K562 (cell line): Measurements from ENCODE around the gene TTC4. TPM values are rescaled to one million over a fixed set of nuclear protein-coding genes. Genes with fewer than 3 reads are reported as not detected.

Experiments used
- ATAC-seq: fragments of 200-7000 bp; cut with Tn5 transposase; 3 replicates; pipeline ENCODE4 v1.9.1; 2020; ENCODE audit warnings: moderate library complexity
- BruUV-seq: library from RNA; stranded (reverse); fragments of 400-500 nt; replicated peaks from 2 replicates; lab custom pipeline; 2021; lab: Mats Ljungman, UMichigan
- CTCF ChIA-PET: fragments of 300-600 bp; formaldehyde crosslinking; extraction: SDS; loops from one replicate; lab custom pipeline; 2021; ENCODE audit warnings: low intra/inter-chr PET ratio; lab: Yijun Ruan, JAX
- POLR2A ChIA-PET: fragments of 300-600, 350-650 bp; sonication (Branson Sonifier 250); formaldehyde crosslinking; extraction: SDS; loops from one replicate; lab custom pipeline; 2021; ENCODE audit warnings: antibody characterized with exemption, inconsistent platforms; lab: Yijun Ruan, JAX
- DNase-seq, 4 experiments: peaks; one replicate each; pipeline versions ENCODE4 v3.0.0 to v3.0.0-alpha.2; 2011 to 2018; ENCODE audit warnings: low spot score in 3 of 4, mixed read lengths in 3 of 4; ENCODE audit errors: extremely low read depth in 1 of 4
- FAIRE-seq: peaks from 2 replicates; lab custom pipeline; 2011; peaks lifted over from hg19 to GRCh38; lab: Jason Lieb, UNC
- H2AFZ ChIP-seq: 2 replicates; pipeline ENCODE4 v1.6.0; 2011; ENCODE audit warnings: low read depth, low read length, control low read depth, inconsistent platforms
- H3K27ac ChIP-seq: fragments of 200-600 bp; 3 replicates; pipeline ENCODE4 v1.8.0; 2011; ENCODE audit warnings: low read depth, mild to moderate bottlenecking, control low read depth, inconsistent platforms, low read length, moderate library complexity, mixed read lengths; ENCODE audit errors: extremely low read depth
- H3K27me3 ChIP-seq, 2 experiments: fragments of 300-600 bp in 1 of 2; 2 replicates in 1 of 2; 3 replicates in 1 of 2; pipeline versions ENCODE4 v1.6.0 to v1.8.0; 2011; ENCODE audit warnings: inconsistent platforms in 2 of 2, low read length in 2 of 2, mild to moderate bottlenecking in 1 of 2, mixed read lengths in 1 of 2, moderate library complexity in 1 of 2; ENCODE audit not compliant: control insufficient read depth in 2 of 2, insufficient read depth in 2 of 2
- H3K36me3 ChIP-seq: fragments of 300-600 bp; 3 replicates; pipeline ENCODE4 v1.8.0; 2011; ENCODE audit warnings: mild to moderate bottlenecking, low read length, inconsistent platforms; ENCODE audit not compliant: control insufficient read depth, insufficient read depth
- H3K4me1 ChIP-seq, 2 experiments: fragments of 200-600 bp in 1 of 2; replicated peaks in 1 of 2; 2 replicates in 1 of 2; 3 replicates in 1 of 2; pipeline versions ENCODE4 v1.5.1 to v1.8.0; 2011; ENCODE audit warnings: inconsistent platforms in 2 of 2, low read length in 2 of 2, mild to moderate bottlenecking in 1 of 2, mixed read lengths in 1 of 2, moderate library complexity in 1 of 2; ENCODE audit not compliant: control insufficient read depth in 2 of 2, insufficient read depth in 2 of 2
- H3K4me2 ChIP-seq: 2 replicates; pipeline ENCODE4 v1.6.1; 2011; ENCODE audit warnings: low read length, control low read depth, inconsistent platforms, mixed read lengths; ENCODE audit not compliant: insufficient read depth
- H3K4me3 ChIP-seq: fragments of 200-600 bp; sonication (generic), shearing (Covaris generic); 2 replicates; pipeline ENCODE4 v1.5.1; 2016; ENCODE audit warnings: control low read depth, inconsistent platforms
- H3K79me2 ChIP-seq: fragments of 200-600 bp; 3 replicates; pipeline ENCODE4 v1.8.0; 2011; ENCODE audit warnings: low read length, inconsistent platforms; ENCODE audit not compliant: control insufficient read depth, insufficient read depth
- H3K9ac ChIP-seq, 2 experiments: 2 replicates each; pipeline versions ENCODE4 v1.6.0 to v1.6.1; 2011; ENCODE audit warnings: low read depth in 2 of 2, low read length in 2 of 2, control low read depth in 1 of 2, inconsistent platforms in 1 of 2, mild to moderate bottlenecking in 1 of 2, mixed read lengths in 1 of 2; ENCODE audit not compliant: insufficient read depth in 1 of 2
- H3K9me1 ChIP-seq: one replicate; pipeline ENCODE4 v1.6.0; 2011; ENCODE audit warnings: inconsistent platforms, mild to moderate bottlenecking, low read length, moderate library complexity; ENCODE audit not compliant: control insufficient read depth, insufficient read depth
- H3K9me3 ChIP-seq: replicated peaks from 2 replicates; pipeline ENCODE4 v1.5.1; 2011; ENCODE audit warnings: low read depth, low read length, inconsistent platforms; ENCODE audit not compliant: control insufficient read depth, insufficient read depth
- H4K20me1 ChIP-seq: replicated peaks from 2 replicates; pipeline ENCODE4 v1.6.1; 2011; ENCODE audit warnings: low read length, inconsistent platforms, mixed read lengths; ENCODE audit not compliant: control insufficient read depth, insufficient read depth
- ADNP ChIP-seq: fragments of 200-800 bp; sonication (Bioruptor generic); IDR thresholded peaks from 2 replicates; pipeline ENCODE4 v1.6.1; 2016; ENCODE audit warnings: missing genetic modification characterization, missing compliant biosample characterization
- CTCF ChIP-seq, 3 experiments: IDR thresholded peaks in 2 of 3; conservative IDR thresholded peaks in 1 of 3; 2 replicates each; pipeline ENCODE4 v1.5.1; 2011 to 2012; ENCODE audit warnings: low read length in 3 of 3, mild to moderate bottlenecking in 3 of 3, control low read depth in 2 of 3, improper control_type of control experiment in 1 of 3, inconsistent platforms in 1 of 3, low read depth in 1 of 3, mixed read lengths in 1 of 3, moderate library complexity in 1 of 3; ENCODE audit not compliant: insufficient read depth in 2 of 3
- ETS2 ChIP-seq: IDR thresholded peaks from 2 replicates; pipeline ENCODE4 v1.6.1; 2016; ENCODE audit warnings: borderline replicate concordance, missing genetic modification characterization, mild to moderate bottlenecking, moderate library complexity, missing compliant biosample characterization; ENCODE audit not compliant: poor library complexity, severe bottlenecking
- HNRNPH1 ChIP-seq: fragments of 200-400 bp; formaldehyde crosslinking; optimal IDR thresholded peaks from 2 replicates; pipeline ENCODE3; 2017; ENCODE audit warnings: low read depth, mild to moderate bottlenecking, low read length, moderate library complexity
- ILK ChIP-seq: fragments of 450-650 bp; IDR thresholded peaks from 2 replicates; pipeline ENCODE4 v1.6.1; 2016; ENCODE audit warnings: missing genetic modification characterization, low read depth, mild to moderate bottlenecking, missing compliant biosample characterization, moderate library complexity, borderline replicate concordance
- NR2F6 ChIP-seq: fragments of 450-650 bp; formaldehyde crosslinking; IDR thresholded peaks from 2 replicates; pipeline ENCODE4 v1.4.0; 2020; ENCODE audit warnings: mild to moderate bottlenecking
- ZEB2 ChIP-seq: fragments of 450-650 bp; IDR thresholded peaks from 2 replicates; pipeline ENCODE4 v1.6.1; 2016
- WGBS: fragments of 100-300 bp; shearing (Covaris generic); methylation state at CpG from one replicate; pipeline ENCODE4 v1.1.6; 2016; ENCODE audit warnings: low coverage, mixed read lengths; ENCODE audit not compliant: insufficient coverage; ENCODE audit errors: missing lambda C conversion rate; 5-methylcytosine and 5-hydroxymethylcytosine counted together
- in situ Hi-C: fragments of 300-500 bp; cut with MboI; formaldehyde crosslinking; loops from 4 replicates; pipeline ENCODE4 v1.15.0; 2018; ENCODE audit warnings: inconsistent platforms, mixed read lengths
- intact Hi-C: fragments of 100-400 bp; cut with micrococcal nuclease; formaldehyde crosslinking; loops from 2 replicates; pipeline ENCODE4 v1.14.2; 2022
- polyA plus RNA-seq, 8 experiments: library from polyadenylated mRNA; depleted of rRNA in 4 of 8; stranded (reverse) in 5 of 8; unstranded in 3 of 8; fragments of >200 nt; fragmentation: Nextera tagmentation in 2 of 8; fragmentation: Illumina TruSeq in 1 of 8; extraction: Ambion mirVana in 2 of 8; extraction: Trizol in 1 of 8; gene quantifications; 2 replicates each; pipeline versions ENCODE4 v1.2.1 to v1.2.3, GENCODE V29; 2011 to 2014; ENCODE audit warnings: inconsistent platforms in 1 of 8, missing spikeins in 1 of 8
- total RNA-seq, 7 experiments: library from RNA; depleted of rRNA in 6 of 7; stranded (reverse); fragments of >200 nt in 6 of 7; fragmentation: Illumina TruSeq in 2 of 7; extraction: Trizol in 2 of 7; gene quantifications; 2 replicates each; pipeline versions ENCODE4 v1.2.1 to v1.2.3, GENCODE V29; 2011 to 2021; ENCODE audit warnings: low replicate concordance in 1 of 7
- TF ChIP-seq, protein P1 (sequence below): fragments of 200-800 bp; sonication (Bioruptor generic); IDR thresholded peaks from 2 replicates; pipeline ENCODE4 v1.6.1; 2016; ENCODE audit warnings: missing genetic modification characterization, missing compliant biosample characterization
- TF ChIP-seq, protein P2 (sequence below): sonication (generic); formaldehyde crosslinking; IDR thresholded peaks from 2 replicates; pipeline ENCODE4 v1.8.1; 2023; ENCODE audit warnings: mild to moderate bottlenecking, missing genetic modification reagents

The TTC4 gene
- total and polyA plus RNA-seq, 9 of the 15 experiments (the other 6 are each of a cell fraction or from before 2014, with no cell fraction given) = 36.3 to 111 (median 54.1) TPM

- TF ChIP-seq ADNP (tag) = no peak
Measured at GRCh38 chr1:54754486-54755285, 39.0 kb downstream of the TTC4 start (continued).

GRCh38 chr1:54757833-54758232 is 42.2 kb downstream of the TTC4 start:
- CTCF ChIA-PET = no interaction called here
- in situ Hi-C loops (no loop called here), intact Hi-C loops (no loop called here)
- Histone ChIP-seq H3K79me2 (0 out of 3 replicates have a peak, but pooled peaks cover 3% of the 10 kb centered on the region), H3K4me3 (no peak overlapping the region), H3K9me1 (peaks cover 4% of the 10 kb centered on the region), H3K36me3 (peaks cover 24% of the 10 kb centered on the region; the same call in 2 of the 3 replicates), H3K4me1 (peaks cover 0 to 10% of the 10 kb centered on the region in 2 experiments; a peak in 1 of 5 replicates), H4K20me1 (no peaks in the 10 kb centered on the region), H3K9me3 (no peaks in the 10 kb centered on the region), H2AFZ (no peak overlapping the region), H3K27me3 (no peaks in the 10 kb centered on the region), H3K9ac (no peak overlapping the region), H3K27ac (no peak overlapping the region), H3K4me2 (no peak overlapping the region)
- DNase-seq (no peak), ATAC-seq (no peak), FAIRE-seq (no peak)
- WGBS = 64% methylated on average over 9 of the region's 9 CpGs
- BruUV-seq = no TSS peak
- POLR2A ChIA-PET = interaction anchor here (1.1 kb wide), 1 partner anchor 10 kb away, joined by 4 read pairs; no protein-coding TSS in a partner anchor
- TF ChIP-seq ZEB2 (no peak), HNRNPH1 (no peak), CTCF (IDR thresholded peaks at IDR 0.05 in 2 of 3, conservative IDR thresholded peaks at IDR 0.05 in 1 of 3; ENCODE audit: insufficient read depth in 2 of 3, low read depth in 1 of 3, low read length in 3 of 3) (no peak), NR2F6 (CRISPR knock-in tag) (no peak), ETS2 (no peak), ILK (no peak)
- TF ChIP-seq, protein P1, sequence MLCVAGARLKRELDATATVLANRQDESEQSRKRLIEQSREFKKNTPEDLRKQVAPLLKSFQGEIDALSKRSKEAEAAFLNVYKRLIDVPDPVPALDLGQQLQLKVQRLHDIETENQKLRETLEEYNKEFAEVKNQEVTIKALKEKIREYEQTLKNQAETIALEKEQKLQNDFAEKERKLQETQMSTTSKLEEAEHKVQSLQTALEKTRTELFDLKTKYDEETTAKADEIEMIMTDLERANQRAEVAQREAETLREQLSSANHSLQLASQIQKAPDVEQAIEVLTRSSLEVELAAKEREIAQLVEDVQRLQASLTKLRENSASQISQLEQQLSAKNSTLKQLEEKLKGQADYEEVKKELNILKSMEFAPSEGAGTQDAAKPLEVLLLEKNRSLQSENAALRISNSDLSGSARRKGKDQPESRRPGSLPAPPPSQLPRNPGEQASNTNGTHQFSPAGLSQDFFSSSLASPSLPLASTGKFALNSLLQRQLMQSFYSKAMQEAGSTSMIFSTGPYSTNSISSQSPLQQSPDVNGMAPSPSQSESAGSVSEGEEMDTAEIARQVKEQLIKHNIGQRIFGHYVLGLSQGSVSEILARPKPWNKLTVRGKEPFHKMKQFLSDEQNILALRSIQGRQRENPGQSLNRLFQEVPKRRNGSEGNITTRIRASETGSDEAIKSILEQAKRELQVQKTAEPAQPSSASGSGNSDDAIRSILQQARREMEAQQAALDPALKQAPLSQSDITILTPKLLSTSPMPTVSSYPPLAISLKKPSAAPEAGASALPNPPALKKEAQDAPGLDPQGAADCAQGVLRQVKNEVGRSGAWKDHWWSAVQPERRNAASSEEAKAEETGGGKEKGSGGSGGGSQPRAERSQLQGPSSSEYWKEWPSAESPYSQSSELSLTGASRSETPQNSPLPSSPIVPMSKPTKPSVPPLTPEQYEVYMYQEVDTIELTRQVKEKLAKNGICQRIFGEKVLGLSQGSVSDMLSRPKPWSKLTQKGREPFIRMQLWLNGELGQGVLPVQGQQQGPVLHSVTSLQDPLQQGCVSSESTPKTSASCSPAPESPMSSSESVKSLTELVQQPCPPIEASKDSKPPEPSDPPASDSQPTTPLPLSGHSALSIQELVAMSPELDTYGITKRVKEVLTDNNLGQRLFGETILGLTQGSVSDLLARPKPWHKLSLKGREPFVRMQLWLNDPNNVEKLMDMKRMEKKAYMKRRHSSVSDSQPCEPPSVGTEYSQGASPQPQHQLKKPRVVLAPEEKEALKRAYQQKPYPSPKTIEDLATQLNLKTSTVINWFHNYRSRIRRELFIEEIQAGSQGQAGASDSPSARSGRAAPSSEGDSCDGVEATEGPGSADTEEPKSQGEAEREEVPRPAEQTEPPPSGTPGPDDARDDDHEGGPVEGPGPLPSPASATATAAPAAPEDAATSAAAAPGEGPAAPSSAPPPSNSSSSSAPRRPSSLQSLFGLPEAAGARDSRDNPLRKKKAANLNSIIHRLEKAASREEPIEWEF (CRISPR knock-in tag) = no peak
- TF ChIP-seq, protein P2, sequence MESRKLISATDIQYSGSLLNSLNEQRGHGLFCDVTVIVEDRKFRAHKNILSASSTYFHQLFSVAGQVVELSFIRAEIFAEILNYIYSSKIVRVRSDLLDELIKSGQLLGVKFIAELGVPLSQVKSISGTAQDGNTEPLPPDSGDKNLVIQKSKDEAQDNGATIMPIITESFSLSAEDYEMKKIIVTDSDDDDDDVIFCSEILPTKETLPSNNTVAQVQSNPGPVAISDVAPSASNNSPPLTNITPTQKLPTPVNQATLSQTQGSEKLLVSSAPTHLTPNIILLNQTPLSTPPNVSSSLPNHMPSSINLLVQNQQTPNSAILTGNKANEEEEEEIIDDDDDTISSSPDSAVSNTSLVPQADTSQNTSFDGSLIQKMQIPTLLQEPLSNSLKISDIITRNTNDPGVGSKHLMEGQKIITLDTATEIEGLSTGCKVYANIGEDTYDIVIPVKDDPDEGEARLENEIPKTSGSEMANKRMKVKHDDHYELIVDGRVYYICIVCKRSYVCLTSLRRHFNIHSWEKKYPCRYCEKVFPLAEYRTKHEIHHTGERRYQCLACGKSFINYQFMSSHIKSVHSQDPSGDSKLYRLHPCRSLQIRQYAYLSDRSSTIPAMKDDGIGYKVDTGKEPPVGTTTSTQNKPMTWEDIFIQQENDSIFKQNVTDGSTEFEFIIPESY (CRISPR knock-in tag) = no peak
